OCI-LY3 (cell line): ENCODE data around the gene CCBE1.

Experiments used
- H2AFZ ChIP-seq: fragments of 200-600, 300-600 bp; shearing (Covaris generic); 2 replicates; pipeline ENCODE4 v1.6.0; 2014; ENCODE audit warnings: antibody characterized with exemption, low read depth, low read length
- H3K27ac ChIP-seq: fragments of 200-600, 300-600 bp; sonication (generic); 2 replicates; pipeline ENCODE4 v1.5.1; 2014; ENCODE audit warnings: mild to moderate bottlenecking, low read length, moderate library complexity, mixed read lengths
- H3K27me3 ChIP-seq: fragments of 200-600, 300-600 bp; sonication (generic); 2 replicates; pipeline ENCODE4 v1.6.1; 2014; ENCODE audit warnings: low read depth, low read length, mixed read lengths
- H3K36me3 ChIP-seq: fragments of 200-600, 300-600 bp; sonication (generic); replicated peaks from 2 replicates; pipeline ENCODE3; 2014; ENCODE audit warnings: low read depth, low read length, mixed read lengths
- H3K4me1 ChIP-seq: fragments of 300-600, 200-600 bp; sonication (generic); 2 replicates; pipeline ENCODE4 v1.6.1; 2014; ENCODE audit warnings: low read length, mixed read lengths
- H3K4me2 ChIP-seq: fragments of 200-600, 300-600 bp; sonication (generic); 2 replicates; pipeline ENCODE4 v1.6.1; 2014; ENCODE audit warnings: low read length, mixed read lengths
- H3K4me3 ChIP-seq: fragments of 300-600, 200-600 bp; sonication (generic); 2 replicates; pipeline ENCODE4 v1.5.1; 2014; ENCODE audit warnings: antibody characterized with exemption, mild to moderate bottlenecking, low read length, moderate library complexity
- H3K79me2 ChIP-seq: fragments of 300-600, 200-600 bp; shearing (Covaris generic); 2 replicates; pipeline ENCODE4 v1.6.1; 2014; ENCODE audit warnings: mild to moderate bottlenecking, low read length, mixed read lengths
- H3K9ac ChIP-seq: fragments of 300-600, 200-600 bp; shearing (Covaris generic); 2 replicates; pipeline ENCODE4 v1.6.0; 2014; ENCODE audit warnings: mild to moderate bottlenecking, low read length, moderate library complexity
- H3K9me3 ChIP-seq: fragments of 200-600, 300-600 bp; shearing (Covaris generic); 2 replicates; pipeline ENCODE4 v1.6.1; 2014; ENCODE audit warnings: low read length, mixed read lengths; ENCODE audit not compliant: insufficient read depth
- H4K20me1 ChIP-seq: fragments of 200-600, 300-600 bp; sonication (generic); 2 replicates; pipeline ENCODE4 v1.6.1; 2016; ENCODE audit warnings: low read length, mixed read lengths; ENCODE audit not compliant: insufficient read depth
- EZH2phosphoT487 ChIP-seq: fragments of 200-600 bp; shearing (Covaris generic); IDR thresholded peaks from 2 replicates; pipeline ENCODE4 v1.6.1; 2018; ENCODE audit warnings: antibody characterized with exemption, mixed run types, low read depth
- TF ChIP-seq, protein P1 (sequence below): fragments of 200-600, 300-600 bp; sonication (generic); IDR thresholded peaks from 2 replicates; pipeline ENCODE4 v1.5.1; 2014; ENCODE audit warnings: antibody characterized with exemption, low read length, low read depth

Gene CCBE1

GRCh38 chr18:59454909-59455727 is 242.1 kb downstream of the CCBE1 start:
- H3K27ac ChIP-seq = no peak overlapping the region
- H3K4me1 ChIP-seq = no peaks in the 10 kb centered on the region
- no peaks in the 10 kb centered on the region for H3K79me2 ChIP-seq
- H3K4me2 ChIP-seq = no peak overlapping the region
- H4K20me1 ChIP-seq = no peaks in the 10 kb centered on the region
- TF ChIP-seq, protein P1, sequence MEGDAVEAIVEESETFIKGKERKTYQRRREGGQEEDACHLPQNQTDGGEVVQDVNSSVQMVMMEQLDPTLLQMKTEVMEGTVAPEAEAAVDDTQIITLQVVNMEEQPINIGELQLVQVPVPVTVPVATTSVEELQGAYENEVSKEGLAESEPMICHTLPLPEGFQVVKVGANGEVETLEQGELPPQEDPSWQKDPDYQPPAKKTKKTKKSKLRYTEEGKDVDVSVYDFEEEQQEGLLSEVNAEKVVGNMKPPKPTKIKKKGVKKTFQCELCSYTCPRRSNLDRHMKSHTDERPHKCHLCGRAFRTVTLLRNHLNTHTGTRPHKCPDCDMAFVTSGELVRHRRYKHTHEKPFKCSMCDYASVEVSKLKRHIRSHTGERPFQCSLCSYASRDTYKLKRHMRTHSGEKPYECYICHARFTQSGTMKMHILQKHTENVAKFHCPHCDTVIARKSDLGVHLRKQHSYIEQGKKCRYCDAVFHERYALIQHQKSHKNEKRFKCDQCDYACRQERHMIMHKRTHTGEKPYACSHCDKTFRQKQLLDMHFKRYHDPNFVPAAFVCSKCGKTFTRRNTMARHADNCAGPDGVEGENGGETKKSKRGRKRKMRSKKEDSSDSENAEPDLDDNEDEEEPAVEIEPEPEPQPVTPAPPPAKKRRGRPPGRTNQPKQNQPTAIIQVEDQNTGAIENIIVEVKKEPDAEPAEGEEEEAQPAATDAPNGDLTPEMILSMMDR = no peak
- TF ChIP-seq EZH2phosphoT487 = no peak
- no peak overlapping the region for H3K9ac ChIP-seq
- no peaks in the 10 kb centered on the region for H3K9me3 ChIP-seq
- no peak overlapping the region for H3K4me3 ChIP-seq
- peaks cover 48% of the 10 kb centered on the region for H3K27me3 ChIP-seq
- no peaks in the 10 kb centered on the region for H3K36me3 ChIP-seq
- no peak overlapping the region for H2AFZ ChIP-seq

- no peaks in the 10 kb centered on the region for H3K4me1 ChIP-seq
- H3K27me3 ChIP-seq = peaks cover 48% of the 10 kb centered on the region
- H3K9ac ChIP-seq = no peak overlapping the region
- no peaks in the 10 kb centered on the region for H3K79me2 ChIP-seq
- H2AFZ ChIP-seq = no peak overlapping the region
- H3K4me3 ChIP-seq = no peak overlapping the region
- H3K4me2 ChIP-seq = no peak overlapping the region
- no peaks in the 10 kb centered on the region for H3K36me3 ChIP-seq
- no peak overlapping the region for H3K27ac ChIP-seq
- no peaks in the 10 kb centered on the region for H3K9me3 ChIP-seq
- TF ChIP-seq, protein P1 = no peak
- TF ChIP-seq EZH2phosphoT487 = no peak
- H4K20me1 ChIP-seq = no peaks in the 10 kb centered on the region
These were observed 243.7 kb downstream of the CCBE1 start for GRCh38 chr18:59453468-59453961.

DNA sequence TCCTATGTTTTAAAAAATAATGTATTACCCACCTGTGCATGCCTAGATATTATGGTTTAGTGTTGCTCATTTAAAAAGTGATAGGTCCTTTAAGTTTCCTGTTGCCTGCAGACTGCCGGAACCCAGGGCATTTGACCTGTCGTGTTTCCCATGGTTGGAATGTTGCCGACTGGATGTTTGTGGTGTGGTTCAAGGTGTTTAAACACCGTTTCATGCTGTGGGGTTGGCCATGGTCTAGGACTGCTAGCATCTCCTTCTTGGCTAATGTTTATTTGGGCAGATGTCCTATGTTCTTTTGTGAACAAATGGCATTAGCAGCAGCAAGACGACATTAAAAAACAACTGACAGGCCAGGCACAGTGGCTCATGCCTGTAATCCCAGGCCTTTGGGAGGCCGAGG is 245.3 kb downstream of the CCBE1 start:
- no peaks in the 10 kb centered on the region for H3K79me2 ChIP-seq
- TF ChIP-seq, protein P1 = no peak
- no peak for TF ChIP-seq EZH2phosphoT487
- no peak overlapping the region for H3K4me3 ChIP-seq
- H3K9ac ChIP-seq = no peak overlapping the region
- no peak overlapping the region for H3K4me2 ChIP-seq
- H3K4me1 ChIP-seq = no peaks in the 10 kb centered on the region
- H3K9me3 ChIP-seq = no peaks in the 10 kb centered on the region
- H3K36me3 ChIP-seq = no peaks in the 10 kb centered on the region
- H3K27me3 ChIP-seq = peaks cover 39% of the 10 kb centered on the region
- H4K20me1 ChIP-seq = no peaks in the 10 kb centered on the region
- no peak overlapping the region for H3K27ac ChIP-seq
- H2AFZ ChIP-seq = no peak overlapping the region

- no peak for TF ChIP-seq EZH2phosphoT487
- TF ChIP-seq, protein P1 = no peak
- Histone ChIP-seq H3K9me3 (no peaks in the 10 kb centered on the region), H3K27ac (no peak overlapping the region), H2AFZ (no peak overlapping the region), H3K27me3 (peaks cover 38% of the 10 kb centered on the region), H3K79me2 (no peaks in the 10 kb centered on the region), H3K36me3 (no peaks in the 10 kb centered on the region), H3K9ac (no peak overlapping the region), H3K4me1 (no peaks in the 10 kb centered on the region), H3K4me3 (no peak overlapping the region), H4K20me1 (no peaks in the 10 kb centered on the region), H3K4me2 (no peak overlapping the region)
These were observed 246.2 kb downstream of the CCBE1 start for GRCh38 chr18:59451073-59451472.
